SK-N-SH treated with all-trans-retinoic acid at 6 μM for 48 hours (cell line): ENCODE measurements around the gene CAMK4.

Experiments
- ATAC-seq: fragments of 200-7000 bp; cut with Tn5 transposase; 3 replicates; pipeline ENCODE4 v1.9.1; 2020; ENCODE audit warnings: mild to moderate bottlenecking, moderate library complexity
- BACH2 ChIP-seq: fragments of 250-450 bp; sonication (Bioruptor Pico); IDR thresholded peaks from 2 replicates; pipeline ENCODE4 v1.9.0; 2021; ENCODE audit warnings: mild to moderate bottlenecking, borderline replicate concordance
- CSDC2 ChIP-seq: fragments of 250-450 bp; sonication (Bioruptor Pico); IDR thresholded peaks from 2 replicates; pipeline ENCODE4 v1.5.0; 2020; ENCODE audit warnings: mild to moderate bottlenecking, moderate library complexity
- ESRRG ChIP-seq: fragments of 250-450 bp; sonication (Bioruptor Pico); IDR thresholded peaks from 2 replicates; pipeline ENCODE4 v1.6.1; 2021; ENCODE audit warnings: mild to moderate bottlenecking
- GLIS3 ChIP-seq: fragments of 250-450 bp; sonication (Bioruptor Pico); IDR thresholded peaks from 2 replicates; pipeline ENCODE4 v1.5.0; 2020; ENCODE audit warnings: mild to moderate bottlenecking, moderate library complexity
- OSR1 ChIP-seq: fragments of 250-450 bp; sonication (Bioruptor Pico); IDR thresholded peaks from 2 replicates; pipeline ENCODE4 v1.8.0; 2022; ENCODE audit warnings: moderate library complexity, mild to moderate bottlenecking, inconsistent platforms
- TCF4 ChIP-seq: fragments of 250-450 bp; sonication (Bioruptor Pico); IDR thresholded peaks from 2 replicates; pipeline ENCODE4 v1.8.0; 2021; ENCODE audit warnings: mild to moderate bottlenecking, moderate library complexity, borderline replicate concordance
- ZFP30 ChIP-seq: fragments of 450-650 bp; formaldehyde crosslinking; IDR thresholded peaks from 2 replicates; pipeline ENCODE4 v1.5.0; 2022; ENCODE audit warnings: mild to moderate bottlenecking, moderate library complexity
- ZNF565 ChIP-seq: fragments of 450-650 bp; formaldehyde crosslinking; conservative IDR thresholded peaks from 2 replicates; pipeline ENCODE4 v1.5.0; 2020; ENCODE audit warnings: low read depth, mild to moderate bottlenecking, moderate library complexity
- TF ChIP-seq, protein P1 (sequence below): fragments of 250-450 bp; sonication (Bioruptor Pico); IDR thresholded peaks from 2 replicates; pipeline ENCODE4 v1.8.0; 2020; ENCODE audit warnings: mild to moderate bottlenecking, moderate library complexity, borderline replicate concordance
- TF ChIP-seq, protein P2 (sequence below): fragments of 250-450 bp; sonication (Bioruptor Pico); IDR thresholded peaks from 2 replicates; pipeline ENCODE4 v1.5.0; 2020; ENCODE audit warnings: mild to moderate bottlenecking, moderate library complexity
- TF ChIP-seq, protein P3 (sequence below): fragments of 250-450 bp; sonication (Bioruptor Pico); IDR thresholded peaks from 2 replicates; pipeline ENCODE4 v1.5.1; 2021; ENCODE audit warnings: mild to moderate bottlenecking, moderate library complexity
- TF ChIP-seq, protein P4 (sequence below): fragments of 250-450 bp; sonication (Bioruptor Pico); IDR thresholded peaks from 2 replicates; pipeline ENCODE4 v1.8.0; 2021; ENCODE audit warnings: low read depth, mild to moderate bottlenecking, moderate library complexity, borderline replicate concordance
- TF ChIP-seq, protein P5 (sequence below): fragments of 250-450 bp; sonication (Bioruptor Pico); IDR thresholded peaks from 2 replicates; pipeline ENCODE4 v1.5.1; 2020; ENCODE audit warnings: low read depth, mild to moderate bottlenecking, moderate library complexity

CAMK4 gene

DNA sequence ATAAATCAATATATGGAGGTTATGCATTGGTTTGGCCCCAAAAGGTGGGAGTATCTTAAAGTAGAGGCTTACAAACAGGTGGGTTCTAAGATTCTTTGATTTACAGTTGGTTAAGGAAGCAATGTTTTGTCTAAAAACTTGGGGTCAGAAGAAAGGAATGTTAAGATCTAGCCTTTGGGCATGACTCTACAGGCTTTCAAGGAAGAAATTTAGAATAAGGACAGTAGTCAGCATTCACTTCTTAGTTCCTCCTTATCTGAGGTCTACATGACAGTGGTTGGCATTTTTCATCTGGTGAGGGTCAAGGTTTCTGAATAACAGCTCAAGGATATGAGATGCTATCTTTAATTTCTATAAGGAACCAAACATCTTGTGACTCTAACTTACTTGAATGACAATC, 122.8 kb downstream of the CAMK4 start:
- TF ChIP-seq, protein P1, sequence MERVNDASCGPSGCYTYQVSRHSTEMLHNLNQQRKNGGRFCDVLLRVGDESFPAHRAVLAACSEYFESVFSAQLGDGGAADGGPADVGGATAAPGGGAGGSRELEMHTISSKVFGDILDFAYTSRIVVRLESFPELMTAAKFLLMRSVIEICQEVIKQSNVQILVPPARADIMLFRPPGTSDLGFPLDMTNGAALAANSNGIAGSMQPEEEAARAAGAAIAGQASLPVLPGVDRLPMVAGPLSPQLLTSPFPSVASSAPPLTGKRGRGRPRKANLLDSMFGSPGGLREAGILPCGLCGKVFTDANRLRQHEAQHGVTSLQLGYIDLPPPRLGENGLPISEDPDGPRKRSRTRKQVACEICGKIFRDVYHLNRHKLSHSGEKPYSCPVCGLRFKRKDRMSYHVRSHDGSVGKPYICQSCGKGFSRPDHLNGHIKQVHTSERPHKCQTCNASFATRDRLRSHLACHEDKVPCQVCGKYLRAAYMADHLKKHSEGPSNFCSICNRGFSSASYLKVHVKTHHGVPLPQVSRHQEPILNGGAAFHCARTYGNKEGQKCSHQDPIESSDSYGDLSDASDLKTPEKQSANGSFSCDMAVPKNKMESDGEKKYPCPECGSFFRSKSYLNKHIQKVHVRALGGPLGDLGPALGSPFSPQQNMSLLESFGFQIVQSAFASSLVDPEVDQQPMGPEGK (CRISPR knock-in tag), result no peak
- TF ChIP-seq, protein P2, sequence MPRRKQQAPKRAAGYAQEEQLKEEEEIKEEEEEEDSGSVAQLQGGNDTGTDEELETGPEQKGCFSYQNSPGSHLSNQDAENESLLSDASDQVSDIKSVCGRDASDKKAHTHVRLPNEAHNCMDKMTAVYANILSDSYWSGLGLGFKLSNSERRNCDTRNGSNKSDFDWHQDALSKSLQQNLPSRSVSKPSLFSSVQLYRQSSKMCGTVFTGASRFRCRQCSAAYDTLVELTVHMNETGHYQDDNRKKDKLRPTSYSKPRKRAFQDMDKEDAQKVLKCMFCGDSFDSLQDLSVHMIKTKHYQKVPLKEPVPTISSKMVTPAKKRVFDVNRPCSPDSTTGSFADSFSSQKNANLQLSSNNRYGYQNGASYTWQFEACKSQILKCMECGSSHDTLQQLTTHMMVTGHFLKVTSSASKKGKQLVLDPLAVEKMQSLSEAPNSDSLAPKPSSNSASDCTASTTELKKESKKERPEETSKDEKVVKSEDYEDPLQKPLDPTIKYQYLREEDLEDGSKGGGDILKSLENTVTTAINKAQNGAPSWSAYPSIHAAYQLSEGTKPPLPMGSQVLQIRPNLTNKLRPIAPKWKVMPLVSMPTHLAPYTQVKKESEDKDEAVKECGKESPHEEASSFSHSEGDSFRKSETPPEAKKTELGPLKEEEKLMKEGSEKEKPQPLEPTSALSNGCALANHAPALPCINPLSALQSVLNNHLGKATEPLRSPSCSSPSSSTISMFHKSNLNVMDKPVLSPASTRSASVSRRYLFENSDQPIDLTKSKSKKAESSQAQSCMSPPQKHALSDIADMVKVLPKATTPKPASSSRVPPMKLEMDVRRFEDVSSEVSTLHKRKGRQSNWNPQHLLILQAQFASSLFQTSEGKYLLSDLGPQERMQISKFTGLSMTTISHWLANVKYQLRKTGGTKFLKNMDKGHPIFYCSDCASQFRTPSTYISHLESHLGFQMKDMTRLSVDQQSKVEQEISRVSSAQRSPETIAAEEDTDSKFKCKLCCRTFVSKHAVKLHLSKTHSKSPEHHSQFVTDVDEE, result no peak
- no peak for TF ChIP-seq TCF4 (CRISPR knock-in tag)
- TF ChIP-seq ZFP30 (CRISPR knock-in tag), result no peak
- TF ChIP-seq GLIS3 (CRISPR knock-in tag), result no peak
- no peak for ATAC-seq

DNA sequence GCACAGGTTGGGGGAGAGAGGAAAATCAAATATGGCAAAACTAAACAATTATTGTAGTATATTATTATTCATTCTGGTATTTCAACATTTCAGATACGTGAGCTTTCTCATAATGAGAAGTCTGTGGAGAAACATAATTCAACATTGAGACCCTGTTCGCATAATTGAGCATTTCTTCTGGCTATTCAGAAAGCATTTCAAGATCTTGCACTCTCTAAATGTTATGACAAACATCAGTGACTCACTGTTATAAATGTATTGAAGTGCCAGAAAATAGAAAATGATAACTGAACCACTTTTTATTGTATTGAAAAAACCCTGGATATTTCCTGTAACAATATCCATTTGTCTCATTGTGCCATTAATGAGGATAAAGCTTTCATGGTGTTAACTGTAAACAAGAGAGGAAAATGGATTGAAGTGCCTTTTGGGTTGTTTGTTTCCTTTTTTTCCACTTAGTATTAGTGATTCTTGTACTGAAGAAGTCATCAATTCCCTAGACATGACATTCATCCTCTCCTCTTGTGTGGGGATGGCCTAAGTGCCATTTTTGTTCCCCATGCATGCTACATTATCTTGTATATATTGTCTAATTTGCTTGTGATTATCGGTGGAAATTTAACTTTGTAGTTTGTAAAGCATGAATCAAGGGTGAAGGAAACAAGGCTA, 124.6 kb downstream of the CAMK4 start:
- ATAC-seq, result no peak
- TF ChIP-seq CSDC2 (no peak), OSR1 (CRISPR knock-in tag) (no peak), BACH2 (CRISPR knock-in tag) (no peak), ZFP30 (CRISPR knock-in tag) (no peak), ZNF565 (CRISPR knock-in tag) (no peak), ESRRG (CRISPR knock-in tag) (no peak), TCF4 (CRISPR knock-in tag) (no peak)
- TF ChIP-seq, protein P3, sequence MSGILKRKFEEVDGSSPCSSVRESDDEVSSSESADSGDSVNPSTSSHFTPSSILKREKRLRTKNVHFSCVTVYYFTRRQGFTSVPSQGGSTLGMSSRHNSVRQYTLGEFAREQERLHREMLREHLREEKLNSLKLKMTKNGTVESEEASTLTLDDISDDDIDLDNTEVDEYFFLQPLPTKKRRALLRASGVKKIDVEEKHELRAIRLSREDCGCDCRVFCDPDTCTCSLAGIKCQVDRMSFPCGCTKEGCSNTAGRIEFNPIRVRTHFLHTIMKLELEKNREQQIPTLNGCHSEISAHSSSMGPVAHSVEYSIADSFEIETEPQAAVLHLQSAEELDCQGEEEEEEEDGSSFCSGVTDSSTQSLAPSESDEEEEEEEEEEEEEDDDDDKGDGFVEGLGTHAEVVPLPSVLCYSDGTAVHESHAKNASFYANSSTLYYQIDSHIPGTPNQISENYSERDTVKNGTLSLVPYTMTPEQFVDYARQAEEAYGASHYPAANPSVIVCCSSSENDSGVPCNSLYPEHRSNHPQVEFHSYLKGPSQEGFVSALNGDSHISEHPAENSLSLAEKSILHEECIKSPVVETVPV (CRISPR knock-in tag), result no peak
- TF ChIP-seq, protein P2, result no peak
- TF ChIP-seq, protein P4, sequence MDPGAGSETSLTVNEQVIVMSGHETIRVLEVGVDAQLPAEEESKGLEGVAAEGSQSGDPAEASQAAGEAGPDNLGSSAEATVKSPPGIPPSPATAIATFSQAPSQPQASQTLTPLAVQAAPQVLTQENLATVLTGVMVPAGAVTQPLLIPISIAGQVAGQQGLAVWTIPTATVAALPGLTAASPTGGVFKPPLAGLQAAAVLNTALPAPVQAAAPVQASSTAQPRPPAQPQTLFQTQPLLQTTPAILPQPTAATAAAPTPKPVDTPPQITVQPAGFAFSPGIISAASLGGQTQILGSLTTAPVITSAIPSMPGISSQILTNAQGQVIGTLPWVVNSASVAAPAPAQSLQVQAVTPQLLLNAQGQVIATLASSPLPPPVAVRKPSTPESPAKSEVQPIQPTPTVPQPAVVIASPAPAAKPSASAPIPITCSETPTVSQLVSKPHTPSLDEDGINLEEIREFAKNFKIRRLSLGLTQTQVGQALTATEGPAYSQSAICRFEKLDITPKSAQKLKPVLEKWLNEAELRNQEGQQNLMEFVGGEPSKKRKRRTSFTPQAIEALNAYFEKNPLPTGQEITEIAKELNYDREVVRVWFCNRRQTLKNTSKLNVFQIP (CRISPR knock-in tag), result no peak
- TF ChIP-seq, protein P1 (CRISPR knock-in tag), result no peak
- TF ChIP-seq, protein P5, sequence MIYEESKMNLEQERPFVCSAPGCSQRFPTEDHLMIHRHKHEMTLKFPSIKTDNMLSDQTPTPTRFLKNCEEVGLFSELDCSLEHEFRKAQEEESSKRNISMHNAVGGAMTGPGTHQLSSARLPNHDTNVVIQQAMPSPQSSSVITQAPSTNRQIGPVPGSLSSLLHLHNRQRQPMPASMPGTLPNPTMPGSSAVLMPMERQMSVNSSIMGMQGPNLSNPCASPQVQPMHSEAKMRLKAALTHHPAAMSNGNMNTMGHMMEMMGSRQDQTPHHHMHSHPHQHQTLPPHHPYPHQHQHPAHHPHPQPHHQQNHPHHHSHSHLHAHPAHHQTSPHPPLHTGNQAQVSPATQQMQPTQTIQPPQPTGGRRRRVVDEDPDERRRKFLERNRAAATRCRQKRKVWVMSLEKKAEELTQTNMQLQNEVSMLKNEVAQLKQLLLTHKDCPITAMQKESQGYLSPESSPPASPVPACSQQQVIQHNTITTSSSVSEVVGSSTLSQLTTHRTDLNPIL (CRISPR knock-in tag), result no peak
